CD4-positive, alpha-beta memory T cell (primary cell): Measurements from ENCODE around the gene ICAM2. TPM values are rescaled to one million over a fixed set of nuclear protein-coding genes. Genes with fewer than 3 reads are reported as not detected.

ENCODE experiments used
- CTCF ChIA-PET: fragments of 350-600 bp; sonication (Branson Sonifier 250); formaldehyde crosslinking; loops from one replicate; lab custom pipeline; 2021; ENCODE audit warnings: inconsistent platforms; ENCODE audit not compliant: partially characterized antibody; lab: Charles Lee
- POLR2A ChIA-PET: fragments of 350-600 bp; sonication (Branson Sonifier 250); formaldehyde crosslinking; loops from one replicate; lab custom pipeline; 2021; ENCODE audit not compliant: partially characterized antibody; lab: Charles Lee
- DNase-seq, 5 donors: peaks; one replicate each; pipeline versions ENCODE4 v3.0.0 to v3.0.0-alpha.2; 2020 to 2022; ENCODE audit warnings: mixed read lengths in 1 of 5
- H3K27ac ChIP-seq: one replicate; pipeline ENCODE4 v1.7.0; 2013; ENCODE audit warnings: low read depth, low read length
- H3K27me3 ChIP-seq: 2 replicates; pipeline ENCODE4 v1.7.0; 2013; ENCODE audit warnings: mild to moderate bottlenecking, low read length, moderate library complexity; ENCODE audit not compliant: insufficient read depth
- H3K36me3 ChIP-seq: 2 replicates; pipeline ENCODE4 v1.7.0; 2013; ENCODE audit warnings: mild to moderate bottlenecking, low read length, moderate library complexity; ENCODE audit not compliant: insufficient read depth
- H3K4me1 ChIP-seq: 2 replicates; pipeline ENCODE4 v1.7.0; 2013; ENCODE audit warnings: mild to moderate bottlenecking, low read length, moderate library complexity; ENCODE audit not compliant: insufficient read depth
- H3K4me3 ChIP-seq, 2 donors: one replicate each; pipeline ENCODE4 v1.7.0; 2013; ENCODE audit warnings: low read length in 2 of 2, mild to moderate bottlenecking in 1 of 2
- H3K9me3 ChIP-seq, 2 donors: one replicate each; pipeline ENCODE4 v1.7.0; 2013; ENCODE audit warnings: low read length in 2 of 2, control low read depth in 1 of 2; ENCODE audit not compliant: control insufficient read depth in 1 of 2
- H3K27ac Mint-ChIP-seq, 7 donors: one replicate each; pipeline ENCODE4 v1.8.0; 2020 to 2021; ENCODE audit warnings: mixed read lengths in 7 of 7, mild to moderate bottlenecking in 6 of 7, inconsistent platforms in 3 of 7, moderate library complexity in 3 of 7
- H3K27me3 Mint-ChIP-seq, 2 donors: one replicate each; pipeline ENCODE4 v1.8.0; 2020 to 2021; ENCODE audit warnings: mixed read lengths in 2 of 2
- H3K36me3 Mint-ChIP-seq, 2 donors: one replicate each; pipeline ENCODE4 v1.8.0; 2020 to 2021; ENCODE audit warnings: mixed read lengths in 2 of 2, inconsistent platforms in 1 of 2, mild to moderate bottlenecking in 1 of 2
- H3K4me1 Mint-ChIP-seq, 4 donors: one replicate each; pipeline ENCODE4 v1.8.0; 2020 to 2021; ENCODE audit warnings: mixed read lengths in 4 of 4, mild to moderate bottlenecking in 1 of 4
- H3K4me3 Mint-ChIP-seq, 8 donors: one replicate each; pipeline ENCODE4 v1.8.0; 2020 to 2021; ENCODE audit warnings: mixed read lengths in 8 of 8, mild to moderate bottlenecking in 7 of 8, moderate library complexity in 6 of 8, inconsistent platforms in 3 of 8
- H3K9me3 Mint-ChIP-seq, 8 donors: one replicate each; pipeline ENCODE4 v1.8.0; 2020 to 2021; ENCODE audit warnings: mixed read lengths in 8 of 8, mild to moderate bottlenecking in 5 of 8, inconsistent platforms in 3 of 8, moderate library complexity in 1 of 8
- intact Hi-C: fragments of 100-400 bp; cut with micrococcal nuclease; formaldehyde crosslinking; loops from one replicate; pipeline ENCODE4 v1.15.1; 2023
- polyA plus RNA-seq, 2 donors: library from polyadenylated mRNA; unstranded; fragments of 300-500 nt; fragmentation: Illumina TruSeq; gene quantifications; one replicate each; pipeline ENCODE4 v1.2.3, GENCODE V29; 2021
- total RNA-seq, 2 experiments: library from RNA; stranded (reverse); gene quantifications; one replicate each; pipeline ENCODE4 v1.2.3, GENCODE V29; 2021

Gene ICAM2
- total and polyA plus RNA-seq, 4 experiments from 2014 or later, result 150 to 591 (median 285) TPM

GRCh38 chr17:63975541-63976092 lies 44.8 kb downstream of the ICAM2 start:
- H3K27me3 Mint-ChIP-seq, result no peaks in the 10 kb centered on the region
- H3K4me3 Mint-ChIP-seq, result no peak overlapping the region
- POLR2A ChIA-PET, result interaction anchor here (0.7 to 1.8 kb wide), 5 partner anchors 9 to 170 kb away, joined by 3 to 5 read pairs (median 4); no protein-coding TSS in a partner anchor
- Histone ChIP-seq H3K36me3 (no peaks in the 10 kb centered on the region), H3K27ac (no peak overlapping the region), H3K4me1 (no peaks in the 10 kb centered on the region), H3K4me3 (no peak overlapping the region), H3K9me3 (no peaks in the 10 kb centered on the region), H3K27me3 (no peaks in the 10 kb centered on the region)
- peak overlapping the region in 1 of 7 donors; percentile 31 for H3K27ac Mint-ChIP-seq
- peaks cover 0 to 6% (median 2%) of the 10 kb centered on the region in 4 donors for H3K4me1 Mint-ChIP-seq
- intact Hi-C loops, result no loop called here
- no peak for DNase-seq
- CTCF ChIA-PET, result interaction anchor here (0.8 to 1.5 kb wide), 7 partner anchors 10 to 88 kb away, joined by 3 to 4 read pairs (median 3); no protein-coding TSS in a partner anchor
- H3K9me3 Mint-ChIP-seq, result no peaks in the 10 kb centered on the region
- no peaks in the 10 kb centered on the region for H3K36me3 Mint-ChIP-seq

- intact Hi-C loops, result no loop called here
- Mint-ChIP-seq H3K4me1 (peaks cover 0 to 6% (median 2%) of the 10 kb centered on the region in 4 donors), H3K4me3 (peak overlapping the region in 1 of 8 donors; percentile 63), H3K36me3 (no peaks in the 10 kb centered on the region), H3K9me3 (no peaks in the 10 kb centered on the region), H3K27ac (peak overlapping the region in 3 of 7 donors; percentile 67 to 68 (median 68)), H3K27me3 (no peaks in the 10 kb centered on the region)
- H3K27ac ChIP-seq, result no peak overlapping the region
- no peak for DNase-seq
- H3K4me1 ChIP-seq, result no peaks in the 10 kb centered on the region
- H3K36me3 ChIP-seq, result no peaks in the 10 kb centered on the region
- H3K27me3 ChIP-seq, result no peaks in the 10 kb centered on the region
- ChIA-PET CTCF (interaction anchor here (1.1 to 1.5 kb wide), 4 partner anchors 8 to 71 kb away, joined by 3 to 4 read pairs (median 4); no protein-coding TSS in a partner anchor), POLR2A (interaction anchor here (1.7 to 1.8 kb wide), 2 partner anchors 10 to 28 kb away, joined by 4 to 5 read pairs; no protein-coding TSS in a partner anchor)
- no peaks in the 10 kb centered on the region for H3K9me3 ChIP-seq
- no peak overlapping the region for H3K4me3 ChIP-seq
These were observed 45.7 kb downstream of the ICAM2 start for GRCh38 chr17:63974594-63975192.

GRCh38 chr17:63973930-63974593 lies 46.4 kb downstream of the ICAM2 start:
- CTCF ChIA-PET, result interaction anchor here (1.2 to 1.3 kb wide), 2 partner anchors 9 to 55 kb away, joined by 3 to 4 read pairs; no protein-coding TSS in a partner anchor
- no peaks in the 10 kb centered on the region for H3K4me1 ChIP-seq

GRCh38 chr17:63973247-63973646 lies 47.2 kb downstream of the ICAM2 start:
- Mint-ChIP-seq H3K4me3 (no peak overlapping the region), H3K27ac (no peak overlapping the region), H3K4me1 (peaks cover 0 to 6% (median 4%) of the 10 kb centered on the region in 4 donors), H3K36me3 (no peaks in the 10 kb centered on the region), H3K27me3 (no peaks in the 10 kb centered on the region), H3K9me3 (no peaks in the 10 kb centered on the region)
- Histone ChIP-seq H3K9me3 (no peaks in the 10 kb centered on the region), H3K27ac (no peak overlapping the region), H3K4me1 (no peaks in the 10 kb centered on the region), H3K4me3 (no peak overlapping the region), H3K36me3 (no peaks in the 10 kb centered on the region), H3K27me3 (no peaks in the 10 kb centered on the region)
- intact Hi-C loops, result no loop called here
- CTCF ChIA-PET, result no interaction called here
- POLR2A ChIA-PET, result no interaction called here
- no peak for DNase-seq

More at GRCh38 chr17:63973930-63974593, 46.4 kb downstream of the ICAM2 start:
- Mint-ChIP-seq H3K9me3 (no peaks in the 10 kb centered on the region), H3K27ac (peak overlapping the region in 2 of 7 donors; percentile 67 to 68), H3K27me3 (no peaks in the 10 kb centered on the region), H3K4me3 (peak overlapping the region in 1 of 8 donors; percentile 63), H3K4me1 (peaks cover 0 to 6% (median 2%) of the 10 kb centered on the region in 4 donors), H3K36me3 (no peaks in the 10 kb centered on the region)
- no peak for DNase-seq
- Histone ChIP-seq H3K27me3 (no peaks in the 10 kb centered on the region), H3K36me3 (no peaks in the 10 kb centered on the region), H3K27ac (no peak overlapping the region), H3K4me3 (no peak overlapping the region), H3K9me3 (no peaks in the 10 kb centered on the region)
- intact Hi-C loops, result no loop called here
- POLR2A ChIA-PET, result interaction anchor here (1.8 kb wide), 1 partner anchor 27 kb away, joined by 4 read pairs; no protein-coding TSS in a partner anchor

- no peaks in the 10 kb centered on the region for H3K4me1 ChIP-seq
- Mint-ChIP-seq H3K4me3 (no peak within 1 kb of the TSS), H3K36me3 (no peaks in the 10 kb centered on the region), H3K27me3 (no peaks in the 10 kb centered on the region), H3K4me1 (peaks cover 0 to 6% (median 5%) of the 10 kb centered on the region in 4 donors), H3K9me3 (no peaks in the 10 kb centered on the region), H3K27ac (peak within 1 kb of the TSS in 1 of 7 donors; percentile 19)
- no peak within 1 kb of the TSS for H3K27ac ChIP-seq
- intact Hi-C loops, result no loop called here
- ChIA-PET CTCF (no interaction called here), POLR2A (no interaction called here)
- no peaks in the 10 kb centered on the region for H3K36me3 ChIP-seq
- H3K9me3 ChIP-seq, result no peaks in the 10 kb centered on the region
- DNase-seq, result no peak
- H3K27me3 ChIP-seq, result no peaks in the 10 kb centered on the region
- no peak within 1 kb of the TSS for H3K4me3 ChIP-seq
These were observed 47.6 kb downstream of the ICAM2 start, which contains the start of gene SCN4A for GRCh38 chr17:63972796-63973195. Gene SCN4A, minus strand, starts transcription at chr17:63972918. Its CDS starts 77 bp downstream, at chr17:63972841.

- ChIA-PET POLR2A (interaction anchor here (1.4 kb wide), 1 partner anchor 11 kb away, joined by 4 read pairs; no protein-coding TSS in a partner anchor), CTCF (interaction anchor here (1.0 to 2.3 kb wide), 4 partner anchors 11 to 65 kb away, joined by 3 to 7 read pairs (median 4); no protein-coding TSS in a partner anchor)
- Histone ChIP-seq H3K27ac (no peak overlapping the region), H3K36me3 (no peaks in the 10 kb centered on the region), H3K4me1 (peaks cover 12% of the 10 kb centered on the region), H3K4me3 (no peak overlapping the region), H3K27me3 (no peaks in the 10 kb centered on the region), H3K9me3 (no peaks in the 10 kb centered on the region)
- no peak overlapping the region for H3K27ac Mint-ChIP-seq
- H3K27me3 Mint-ChIP-seq, result no peaks in the 10 kb centered on the region
- H3K4me3 Mint-ChIP-seq, result no peak overlapping the region
- no peaks in the 10 kb centered on the region for H3K9me3 Mint-ChIP-seq
- H3K4me1 Mint-ChIP-seq, result peaks cover 6 to 17% (median 7%) of the 10 kb centered on the region in 4 donors
- intact Hi-C loops, result no loop called here
- H3K36me3 Mint-ChIP-seq, result no peaks in the 10 kb centered on the region
- DNase-seq, result no peak
These were observed 51.2 kb downstream of the ICAM2 start for GRCh38 chr17:63969278-63969677.
